Adrenal gland (tissue), 12 donors: ENCODE results near the gene RAP1GAP. TPM values are rescaled to one million over a fixed set of nuclear protein-coding genes. Genes with fewer than 3 reads are reported as not detected.

ENCODE experiments used
- DNase-seq, 7 donors: peaks; one replicate each; pipeline ENCODE4 v3.0.0-alpha.2; 2019 to 2020
- H3K27ac ChIP-seq, 5 donors: fragments of 200-600 bp; sonication (generic) in 4 of 5; 1 replicate in 3 of 5; 2 replicates in 2 of 5; pipeline versions ENCODE4 v1.5.1 to v1.8.0; 2016 to 2020; ENCODE audit warnings: mild to moderate bottlenecking in 1 of 5
- H3K27me3 ChIP-seq: fragments of 200-600 bp; 2 replicates; pipeline ENCODE4 v1.8.0; 2021
- H3K36me3 ChIP-seq, 2 donors: fragments of 200-600 bp; replicated peaks in 1 of 2; 1 replicate in 1 of 2; 2 replicates in 1 of 2; pipeline versions ENCODE4 v1.5.1 to v1.8.0; 2018 to 2022
- H3K4me1 ChIP-seq, 2 donors: fragments of 200-600 bp; replicated peaks in 1 of 2; 1 replicate in 1 of 2; 2 replicates in 1 of 2; pipeline versions ENCODE4 v1.5.1 to v1.8.0; 2018 to 2021
- H3K4me3 ChIP-seq, 4 donors: fragments of 200-600 bp; sonication (generic) in 3 of 4; one replicate each; pipeline ENCODE4 v1.5.1; 2016 to 2018
- H3K9me3 ChIP-seq, 3 donors: fragments of 200-600 bp; sonication (generic) in 1 of 3; replicated peaks in 1 of 3; 1 replicate in 2 of 3; 2 replicates in 1 of 3; pipeline versions ENCODE4 v1.5.1 to v1.8.0; 2016 to 2021
- CTCF ChIP-seq, 6 experiments: fragments of 450-650 bp in 4 of 6; fragments of 200-600 bp in 2 of 6; sonication (generic) in 1 of 6; IDR thresholded peaks; 1 replicate in 5 of 6; 2 replicates in 1 of 6; pipeline versions ENCODE4 v1.5.1 to v1.8.0; 2016 to 2021; ENCODE audit warnings: antibody characterized with exemption in 6 of 6, mild to moderate bottlenecking in 2 of 6, moderate library complexity in 1 of 6
- POLR2A ChIP-seq, 2 donors: fragments of 450-650 bp; IDR thresholded peaks; one replicate each; pipeline ENCODE4 v1.6.1; 2017; ENCODE audit warnings: antibody characterized with exemption in 2 of 2, mild to moderate bottlenecking in 2 of 2, moderate library complexity in 1 of 2
- WGBS, 4 donors: extraction: QIAGEN DNeasy Blood & Tissue Kit in 2 of 4; methylation state at CpG; one replicate each; pipeline versions ENCODE4 v1.1.5 to v1.1.7; 2013 to 2017; 5-methylcytosine and 5-hydroxymethylcytosine counted together
- intact Hi-C, 2 donors: fragments of 100-400 bp; cut with DNase I; formaldehyde crosslinking; loops; one replicate each; pipeline versions ENCODE4 v1.14.1 to v1.15.0; 2022 to 2023
- polyA plus RNA-seq, 3 donors: library from polyadenylated mRNA; stranded (reverse); fragments of 200-250 nt in 2 of 3; fragments of 350-450 nt in 1 of 3; fragmentation: Illumina TruSeq in 1 of 3; extraction: RNeasy Lipid Tissue Mini Kit (QIAGEN cat#74804) in 1 of 3; gene quantifications; one replicate each; pipeline ENCODE4 v1.2.3, GENCODE V29; 2013 to 2014
- total RNA-seq, 9 donors: library from RNA; depleted of rRNA in 4 of 9; stranded (reverse); fragments of >200 nt in 4 of 9; fragments of 120-200 nt in 1 of 9; fragmentation: NEBNext Ultra II Directional in 1 of 9; extraction: Animal tissue kit (Norgen Biotek cat#: 25700) in 1 of 9; gene quantifications; one replicate each; pipeline versions ENCODE4 v1.1.0 to v1.2.4, GENCODE V29; 2013 to 2023
- donor health status: healthy with polysubstance abuse.
- donor health status: Bipolar disorder and iron deficiency.
- donor health status: DM: yes; HTN: yes; CAD: no.
- donor health status: DM: no; HTN: no; CAD: no.
- donor health status: DM: no; HTN: no; CAD: no.
- donor health status: DM: yes; HTN: yes; CAD: no.

RAP1GAP gene
- total and polyA plus RNA-seq, 12 donors, result 52.4 to 409 (median 90.0) TPM

- intact Hi-C loops, result no loop called here
- Histone ChIP-seq H3K36me3 (no peaks in the 10 kb centered on the region), H3K4me3 (no peak overlapping the region), H3K9me3 (no peaks in the 10 kb centered on the region), H3K27ac (peak overlapping the region; percentile 28 to 90 (median 81)), H3K4me1 (peaks cover 15 to 42% of the 10 kb centered on the region in 2 donors), H3K27me3 (no peaks in the 10 kb centered on the region)
- DNase-seq, result peak in 4 of 7 donors; percentile 13 to 49 (median 24)
- TF ChIP-seq POLR2A (IDR thresholded peaks at IDR 0.05) (no peak), CTCF (IDR thresholded peaks at IDR 0.05) (no peak)
- WGBS, 4 donors, result 68 to 100% (median 74%) methylated on average over 3 to 6 of the region's 6 CpGs
These were observed 6.5 kb downstream of the RAP1GAP start for GRCh38 chr1:21662426-21663247.

GRCh38 chr1:21661886-21662285 is 7.3 kb downstream of the RAP1GAP start:
- H3K9me3 ChIP-seq, result no peaks in the 10 kb centered on the region
- TF ChIP-seq CTCF (IDR thresholded peaks at IDR 0.05), result no peak
- TF ChIP-seq POLR2A (IDR thresholded peaks at IDR 0.05), result no peak
- DNase-seq, result peak in 3 of 7 donors; percentile 12 to 49 (median 23)
- 83 to 100% (median 87%) methylated on average over 2 to 5 of the region's 5 CpGs for WGBS, 4 donors
- no peak overlapping the region for H3K4me3 ChIP-seq
- peaks cover 15 to 35% of the 10 kb centered on the region in 2 donors for H3K4me1 ChIP-seq
- intact Hi-C loops, result no loop called here
- H3K36me3 ChIP-seq, result no peaks in the 10 kb centered on the region
- H3K27ac ChIP-seq, result peak overlapping the region in 3 of 5 donors; percentile 79 to 90 (median 87)
- no peaks in the 10 kb centered on the region for H3K27me3 ChIP-seq

GRCh38 chr1:21659924-21660326 is 9.2 kb downstream of the RAP1GAP start:
- H3K4me1 ChIP-seq, result peaks cover 15 to 36% of the 10 kb centered on the region in 2 donors
- TF ChIP-seq POLR2A (IDR thresholded peaks at IDR 0.05), result no peak
- TF ChIP-seq CTCF (IDR thresholded peaks at IDR 0.05), result no peak
- intact Hi-C loops, result loop anchor here in 1 of 2 donors (5.0 to 10.0 kb wide), 3 partner anchors 145 to 435 kb away; no protein-coding TSS in a partner anchor
- peak overlapping the region in 2 of 5 donors; percentile 12 to 67 for H3K27ac ChIP-seq
- no peaks in the 10 kb centered on the region for H3K36me3 ChIP-seq
- H3K4me3 ChIP-seq, result no peak overlapping the region
- no peaks in the 10 kb centered on the region for H3K27me3 ChIP-seq
- peak in 6 of 7 donors; percentile 59 to 76 (median 69) for DNase-seq
- WGBS, 4 donors, result 0 to 39% (median 34%) methylated on average over 1 to 4 of the region's 4 CpGs
- no peaks in the 10 kb centered on the region for H3K9me3 ChIP-seq

- peak overlapping the region in 2 of 5 donors; percentile 63 to 67 for H3K27ac ChIP-seq
- no peaks in the 10 kb centered on the region for H3K9me3 ChIP-seq
- intact Hi-C loops, result loop anchor here in 1 of 2 donors (5.0 to 10.0 kb wide), 3 partner anchors 145 to 435 kb away; no protein-coding TSS in a partner anchor
- TF ChIP-seq POLR2A (IDR thresholded peaks at IDR 0.05) (no peak), CTCF (IDR thresholded peaks at IDR 0.05) (peak; percentile 94 to 97 (median 96))
- DNase-seq, result peak; percentile 81 to 94 (median 89)
- peaks cover 15 to 34% of the 10 kb centered on the region in 2 donors for H3K4me1 ChIP-seq
- no peaks in the 10 kb centered on the region for H3K36me3 ChIP-seq
- no peaks in the 10 kb centered on the region for H3K27me3 ChIP-seq
- 2 to 5% (median 4%) methylated on average over 4 to 64 of the region's 64 CpGs for WGBS, 4 donors
- no peak overlapping the region for H3K4me3 ChIP-seq
These were observed 9.8 kb downstream of the RAP1GAP start for GRCh38 chr1:21659099-21659923.
